HepG2 (cell line): ENCODE measurements around the gene PPEF2.

Source experiments
- MATR3 ChIP-seq: sonication (generic); formaldehyde crosslinking; IDR thresholded peaks from 2 replicates; pipeline ENCODE4 v1.4.0; 2020; ENCODE audit warnings: missing genetic modification reagents
- MTA3 ChIP-seq: sonication (generic); formaldehyde crosslinking; IDR thresholded peaks from 2 replicates; pipeline ENCODE4 v1.4.0; 2020; ENCODE audit warnings: missing genetic modification reagents
- POLR2A ChIP-seq, 2 experiments: IDR thresholded peaks; 2 replicates each; pipeline ENCODE4 v1.6.1; 2011; ENCODE audit warnings: low read depth in 2 of 2, low read length in 2 of 2, mild to moderate bottlenecking in 1 of 2, moderate library complexity in 1 of 2; ENCODE audit not compliant: insufficient read depth in 1 of 2
- RAD51 ChIP-seq: fragments of 450-650 bp; IDR thresholded peaks from 2 replicates; pipeline ENCODE4 v1.6.1; 2016; ENCODE audit warnings: borderline replicate concordance
- RFX5 ChIP-seq: IDR thresholded peaks from 2 replicates; pipeline ENCODE4 v1.6.1; 2011; ENCODE audit warnings: low read depth, low read length, improper control_type of control experiment
- SP2 ChIP-seq: sonication (generic); formaldehyde crosslinking; IDR thresholded peaks from 2 replicates; pipeline ENCODE4 v1.5.1; 2020; ENCODE audit warnings: mild to moderate bottlenecking, missing genetic modification reagents
- TAF1 ChIP-seq: sonication (generic); formaldehyde crosslinking; IDR thresholded peaks from 2 replicates; pipeline ENCODE4 v1.4.0; 2020; ENCODE audit warnings: missing genetic modification reagents
- TCF7L2 ChIP-seq: IDR thresholded peaks from 2 replicates; pipeline ENCODE4 v1.6.1; 2011; ENCODE audit warnings: mild to moderate bottlenecking, low read depth, low read length, moderate library complexity
- ZNF839 ChIP-seq: sonication (generic); formaldehyde crosslinking; IDR thresholded peaks from 2 replicates; pipeline ENCODE4 v1.4.0; 2020; ENCODE audit warnings: missing genetic modification reagents, mild to moderate bottlenecking, borderline replicate concordance
- TF ChIP-seq, protein P1 (sequence below): sonication (generic); formaldehyde crosslinking; IDR thresholded peaks from 2 replicates; pipeline ENCODE4 v1.8.0; 2022; ENCODE audit warnings: missing genetic modification reagents, mild to moderate bottlenecking, inconsistent platforms, borderline replicate concordance
- TF ChIP-seq, protein P2 (sequence below): sonication (generic); formaldehyde crosslinking; IDR thresholded peaks from 2 replicates; pipeline ENCODE4 v1.5.0; 2020; ENCODE audit warnings: mild to moderate bottlenecking, missing genetic modification reagents, moderate library complexity

DNA sequence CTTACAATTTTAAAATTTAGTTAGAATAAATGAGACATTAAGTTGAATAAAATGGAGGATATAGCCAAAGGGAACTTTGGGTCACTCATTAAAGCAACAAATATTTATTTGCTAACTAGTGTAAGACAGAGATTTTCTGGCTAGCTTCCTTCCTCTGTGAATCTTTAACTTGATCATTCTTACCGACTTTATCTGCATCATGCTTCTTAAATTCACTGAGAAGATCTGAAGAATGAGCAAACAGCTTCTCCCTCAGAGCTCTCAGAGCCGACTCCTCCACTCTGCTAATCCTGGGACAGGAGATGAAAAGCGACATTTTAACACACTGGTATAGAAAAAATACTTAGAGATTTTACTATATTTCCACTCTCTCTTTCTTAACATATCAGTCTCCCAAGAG is 35.1 kb downstream of the PPEF2 start:
- TF ChIP-seq, protein P1, sequence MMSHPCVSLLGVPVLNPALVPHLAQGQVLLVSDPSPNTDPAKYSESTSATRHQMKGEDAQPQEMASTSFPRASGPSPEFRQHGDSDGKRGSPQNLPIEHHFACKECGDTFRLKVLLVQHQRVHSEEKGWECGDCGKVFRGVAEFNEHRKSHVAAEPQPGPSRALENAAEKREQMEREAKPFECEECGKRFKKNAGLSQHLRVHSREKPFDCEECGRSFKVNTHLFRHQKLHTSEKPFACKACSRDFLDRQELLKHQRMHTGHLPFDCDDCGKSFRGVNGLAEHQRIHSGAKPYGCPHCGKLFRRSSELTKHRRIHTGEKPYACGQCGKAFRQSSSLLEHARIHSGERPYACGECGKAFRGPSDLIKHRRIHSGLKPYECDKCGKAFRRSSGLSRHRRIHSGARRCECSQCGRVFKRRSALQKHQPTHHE (CRISPR knock-in tag) = no peak
- no peak for TF ChIP-seq RFX5
- TF ChIP-seq POLR2A (IDR thresholded peaks at IDR 0.05; ENCODE audit: insufficient read depth in 1 of 2, low read depth in 2 of 2, low read length in 2 of 2) = no peak
- no peak for TF ChIP-seq MATR3
- no peak for TF ChIP-seq MTA3 (CRISPR knock-in tag)
- no peak for TF ChIP-seq ZNF839
- TF ChIP-seq, protein P2, sequence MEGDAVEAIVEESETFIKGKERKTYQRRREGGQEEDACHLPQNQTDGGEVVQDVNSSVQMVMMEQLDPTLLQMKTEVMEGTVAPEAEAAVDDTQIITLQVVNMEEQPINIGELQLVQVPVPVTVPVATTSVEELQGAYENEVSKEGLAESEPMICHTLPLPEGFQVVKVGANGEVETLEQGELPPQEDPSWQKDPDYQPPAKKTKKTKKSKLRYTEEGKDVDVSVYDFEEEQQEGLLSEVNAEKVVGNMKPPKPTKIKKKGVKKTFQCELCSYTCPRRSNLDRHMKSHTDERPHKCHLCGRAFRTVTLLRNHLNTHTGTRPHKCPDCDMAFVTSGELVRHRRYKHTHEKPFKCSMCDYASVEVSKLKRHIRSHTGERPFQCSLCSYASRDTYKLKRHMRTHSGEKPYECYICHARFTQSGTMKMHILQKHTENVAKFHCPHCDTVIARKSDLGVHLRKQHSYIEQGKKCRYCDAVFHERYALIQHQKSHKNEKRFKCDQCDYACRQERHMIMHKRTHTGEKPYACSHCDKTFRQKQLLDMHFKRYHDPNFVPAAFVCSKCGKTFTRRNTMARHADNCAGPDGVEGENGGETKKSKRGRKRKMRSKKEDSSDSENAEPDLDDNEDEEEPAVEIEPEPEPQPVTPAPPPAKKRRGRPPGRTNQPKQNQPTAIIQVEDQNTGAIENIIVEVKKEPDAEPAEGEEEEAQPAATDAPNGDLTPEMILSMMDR (CRISPR knock-in tag) = no peak
- TF ChIP-seq RAD51 = no peak
- no peak for TF ChIP-seq SP2 (CRISPR knock-in tag)
- TF ChIP-seq TAF1 (CRISPR knock-in tag) = no peak
- no peak for TF ChIP-seq TCF7L2
